ENCODE data around the gene TTC33. TPM values are rescaled to one million over a fixed set of nuclear protein-coding genes. Genes with fewer than 3 reads are reported as not detected.

TTC33 gene
- total and polyA plus RNA-seq, 4 donors: 5.3 to 30.5 (median 7.8) TPM

GRCh38 chr5:40492056-40492455 is 263.7 kb downstream of the TTC33 start:
- ATAC-seq (ENCODE audit: insufficient read depth, low FRiP score) (no peak), DNase-seq (no peak)
- Histone ChIP-seq H3K9ac (ENCODE audit: insufficient read depth in 1 of 2, low read length in 2 of 2) (no peak overlapping the region), H3K4me1 (ENCODE audit: control insufficient read depth in 5 of 5, insufficient read depth in 5 of 5, low read length in 5 of 5) (no peaks in the 10 kb centered on the region), H3K27ac (ENCODE audit: low read depth in 1 of 2, low read length in 1 of 2) (no peak overlapping the region), H3K36me3 (ENCODE audit: control insufficient read depth in 4 of 4, insufficient read depth in 4 of 4, low read length in 4 of 4) (no peaks in the 10 kb centered on the region), H3K4me3 (no peak overlapping the region), H3K9me3 (ENCODE audit: control insufficient read depth in 4 of 4, insufficient read depth in 3 of 4, low read length in 3 of 4) (no peaks in the 10 kb centered on the region), H3K27me3 (ENCODE audit: control insufficient read depth in 3 of 3, insufficient read depth in 3 of 3, low read length in 2 of 3) (no peaks in the 10 kb centered on the region)
- 27 to 76% methylated on average over 1 of the region's 1 CpG for WGBS, 2 donors
- no peak for TF ChIP-seq CTCF (IDR thresholded peaks at IDR 0.05; ENCODE audit: control extremely low read depth, extremely low read depth)

GRCh38 chr5:40491644-40492043 is 264.1 kb downstream of the TTC33 start:
- H3K27me3 ChIP-seq (ENCODE audit: control insufficient read depth in 3 of 3, insufficient read depth in 3 of 3, low read length in 2 of 3): no peaks in the 10 kb centered on the region
- no peaks in the 10 kb centered on the region for H3K4me1 ChIP-seq (ENCODE audit: control insufficient read depth in 5 of 5, insufficient read depth in 5 of 5, low read length in 5 of 5)
- no peaks in the 10 kb centered on the region for H3K9me3 ChIP-seq (ENCODE audit: control insufficient read depth in 4 of 4, insufficient read depth in 3 of 4, low read length in 3 of 4)
- no peak for TF ChIP-seq CTCF (IDR thresholded peaks at IDR 0.05; ENCODE audit: control extremely low read depth, extremely low read depth)
- ATAC-seq (ENCODE audit: insufficient read depth, low FRiP score) (no peak), DNase-seq (no peak)
- 19 to 55% methylated on average over 1 of the region's 1 CpG for whole genome bisulfite sequencing, 2 donors
- no peak overlapping the region for H3K4me3 ChIP-seq
- no peak overlapping the region for H3K9ac ChIP-seq (ENCODE audit: insufficient read depth in 1 of 2, low read length in 2 of 2)
- no peaks in the 10 kb centered on the region for H3K36me3 ChIP-seq (ENCODE audit: control insufficient read depth in 4 of 4, insufficient read depth in 4 of 4, low read length in 4 of 4)
- no peak overlapping the region for H3K27ac ChIP-seq (ENCODE audit: low read depth in 1 of 2, low read length in 1 of 2)

- H3K9ac ChIP-seq (ENCODE audit: insufficient read depth in 1 of 2, low read length in 2 of 2): no peak overlapping the region
- H3K27ac ChIP-seq (ENCODE audit: low read depth in 1 of 2, low read length in 1 of 2): no peak overlapping the region
- TF ChIP-seq CTCF (IDR thresholded peaks at IDR 0.05; ENCODE audit: control extremely low read depth, extremely low read depth): no peak
These were observed 265.2 kb downstream of the TTC33 start for GRCh38 chr5:40490464-40491111.

GRCh38 chr5:40489421-40489820 is 266.3 kb downstream of the TTC33 start:
- no peaks in the 10 kb centered on the region for H3K9me3 ChIP-seq (ENCODE audit: control insufficient read depth in 4 of 4, insufficient read depth in 3 of 4, low read length in 3 of 4)
- DNase-seq (no peak), ATAC-seq (ENCODE audit: insufficient read depth, low FRiP score) (no peak)
- 72 to 82% methylated on average over 3 of the region's 3 CpGs for WGBS, 2 donors
- TF ChIP-seq CTCF (IDR thresholded peaks at IDR 0.05; ENCODE audit: control extremely low read depth, extremely low read depth): no peak
- H3K4me3 ChIP-seq: no peak overlapping the region
- no peaks in the 10 kb centered on the region for H3K27me3 ChIP-seq (ENCODE audit: control insufficient read depth in 3 of 3, insufficient read depth in 3 of 3, low read length in 2 of 3)
- H3K4me1 ChIP-seq (ENCODE audit: control insufficient read depth in 5 of 5, insufficient read depth in 5 of 5, low read length in 5 of 5): no peaks in the 10 kb centered on the region
- no peak overlapping the region for H3K9ac ChIP-seq (ENCODE audit: insufficient read depth in 1 of 2, low read length in 2 of 2)
- H3K27ac ChIP-seq (ENCODE audit: low read depth in 1 of 2, low read length in 1 of 2): no peak overlapping the region
- H3K36me3 ChIP-seq (ENCODE audit: control insufficient read depth in 4 of 4, insufficient read depth in 4 of 4, low read length in 4 of 4): no peaks in the 10 kb centered on the region

More at GRCh38 chr5:40490464-40491111, 265.2 kb downstream of the TTC33 start:
- Histone ChIP-seq H3K36me3 (ENCODE audit: control insufficient read depth in 4 of 4, insufficient read depth in 4 of 4, low read length in 4 of 4) (no peaks in the 10 kb centered on the region), H3K4me3 (no peak overlapping the region), H3K4me1 (ENCODE audit: control insufficient read depth in 5 of 5, insufficient read depth in 5 of 5, low read length in 5 of 5) (no peaks in the 10 kb centered on the region), H3K9me3 (ENCODE audit: control insufficient read depth in 4 of 4, insufficient read depth in 3 of 4, low read length in 3 of 4) (no peaks in the 10 kb centered on the region), H3K27me3 (ENCODE audit: control insufficient read depth in 3 of 3, insufficient read depth in 3 of 3, low read length in 2 of 3) (no peaks in the 10 kb centered on the region)
- DNase-seq (no peak), ATAC-seq (ENCODE audit: insufficient read depth, low FRiP score) (no peak)
- 14 to 37% methylated on average over 4 of the region's 4 CpGs for WGBS, 2 donors
